HFFc6 (cell line): ENCODE measurements around the gene RBM17. TPM values are rescaled to one million over a fixed set of nuclear protein-coding genes. Genes with fewer than 3 reads are reported as not detected.
A peak's percentile ranks its signal among the peaks of the same experiment; 100 is the strongest.

Experiments used
- DNase-seq: peaks from one replicate; pipeline ENCODE4 v3.0.0-alpha.2; 2018
- H3K27ac Mint-ChIP-seq: 2 replicates; pipeline ENCODE4 v1.8.0; 2020; ENCODE audit warnings: mild to moderate bottlenecking, mixed read lengths
- H3K27me3 Mint-ChIP-seq: 2 replicates; pipeline ENCODE4 v1.8.0; 2021; ENCODE audit warnings: mild to moderate bottlenecking, moderate library complexity, mixed read lengths; ENCODE audit not compliant: insufficient read depth
- H3K36me3 Mint-ChIP-seq: 2 replicates; pipeline ENCODE4 v1.8.0; 2021; ENCODE audit warnings: low read depth, mixed read lengths
- H3K4me1 Mint-ChIP-seq: 2 replicates; pipeline ENCODE4 v1.8.0; 2020; ENCODE audit warnings: low read depth, mixed read lengths
- H3K4me3 Mint-ChIP-seq: 2 replicates; pipeline ENCODE4 v1.8.0; 2020; ENCODE audit warnings: mild to moderate bottlenecking, moderate library complexity, mixed read lengths
- H3K9me3 Mint-ChIP-seq: 2 replicates; pipeline ENCODE4 v1.8.0; 2020; ENCODE audit warnings: mild to moderate bottlenecking, mixed read lengths
- total RNA-seq, 6 experiments: library from RNA; stranded (reverse); fragmentation: NEBNext Ultra II Directional; extraction: Animal tissue kit (Norgen Biotek cat#: 25700); gene quantifications; 2 replicates in 1 of 6; 3 replicates in 5 of 6; pipeline ENCODE4 v1.2.3, GENCODE V29; 2021
- TF ChIP-seq, protein P1 (sequence below): fragments of 200-600 bp; sonication (generic); IDR thresholded peaks from 2 replicates; pipeline ENCODE4 v1.5.0; 2021; ENCODE audit warnings: antibody characterized with exemption, mild to moderate bottlenecking

RBM17 gene
- total RNA-seq, 6 experiments from 2014 or later, result 53.4 to 75.2 (median 66.3) TPM

DNA sequence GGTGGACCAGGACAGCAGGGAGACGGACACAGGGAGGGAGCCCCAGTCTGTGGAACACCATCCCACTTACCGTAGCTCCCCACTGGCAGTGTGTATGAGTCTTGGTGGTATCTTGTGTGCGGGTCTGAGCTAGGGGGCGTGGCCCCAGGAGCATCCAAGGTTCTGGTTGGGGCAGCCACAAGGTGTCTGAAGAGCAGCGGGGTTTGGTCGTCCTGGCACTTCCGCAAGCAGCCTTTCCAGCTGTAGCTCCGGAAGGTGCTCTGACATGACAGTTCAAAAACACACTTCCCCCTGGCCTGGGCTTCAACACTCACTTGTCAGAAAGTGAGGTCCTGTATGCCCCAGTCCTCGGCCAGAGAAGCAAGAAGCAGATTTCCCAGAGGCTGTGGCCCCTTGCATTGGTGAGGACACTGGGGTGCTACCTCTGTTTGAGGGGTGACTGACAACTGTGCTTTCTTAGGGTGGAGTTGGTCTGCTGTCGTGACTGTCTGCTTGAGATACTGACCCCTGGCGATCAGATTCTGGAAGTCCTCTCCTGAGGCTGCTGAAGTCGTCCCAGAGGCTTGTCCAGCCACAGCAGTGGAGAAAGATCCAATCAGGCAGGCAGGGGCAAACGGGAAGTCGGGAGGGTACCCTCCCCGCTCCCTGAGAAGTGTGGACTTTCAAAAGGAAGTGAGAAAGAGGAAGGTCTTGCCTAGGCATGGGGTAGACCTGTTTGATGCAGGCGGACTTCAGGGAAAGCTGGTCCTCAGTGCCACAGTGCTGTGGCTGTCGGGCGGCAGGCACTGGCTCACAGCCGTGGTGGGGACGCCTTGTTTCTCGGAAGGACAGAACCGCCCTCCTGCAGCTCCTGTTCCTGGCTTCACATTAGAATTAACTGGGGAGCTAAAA, 62.5 kb downstream of the RBM17 start:
- Mint-ChIP-seq H3K9me3 (no peaks in the 10 kb centered on the region), H3K27ac (no peak overlapping the region; the same call in 1 of the 2 replicates), H3K4me1 (peaks cover 26% of the 10 kb centered on the region; the same call in 1 of the 2 replicates), H3K36me3 (no peaks in the 10 kb centered on the region), H3K27me3 (peaks cover 3% of the 10 kb centered on the region), H3K4me3 (no peak overlapping the region)
- TF ChIP-seq, protein P1, sequence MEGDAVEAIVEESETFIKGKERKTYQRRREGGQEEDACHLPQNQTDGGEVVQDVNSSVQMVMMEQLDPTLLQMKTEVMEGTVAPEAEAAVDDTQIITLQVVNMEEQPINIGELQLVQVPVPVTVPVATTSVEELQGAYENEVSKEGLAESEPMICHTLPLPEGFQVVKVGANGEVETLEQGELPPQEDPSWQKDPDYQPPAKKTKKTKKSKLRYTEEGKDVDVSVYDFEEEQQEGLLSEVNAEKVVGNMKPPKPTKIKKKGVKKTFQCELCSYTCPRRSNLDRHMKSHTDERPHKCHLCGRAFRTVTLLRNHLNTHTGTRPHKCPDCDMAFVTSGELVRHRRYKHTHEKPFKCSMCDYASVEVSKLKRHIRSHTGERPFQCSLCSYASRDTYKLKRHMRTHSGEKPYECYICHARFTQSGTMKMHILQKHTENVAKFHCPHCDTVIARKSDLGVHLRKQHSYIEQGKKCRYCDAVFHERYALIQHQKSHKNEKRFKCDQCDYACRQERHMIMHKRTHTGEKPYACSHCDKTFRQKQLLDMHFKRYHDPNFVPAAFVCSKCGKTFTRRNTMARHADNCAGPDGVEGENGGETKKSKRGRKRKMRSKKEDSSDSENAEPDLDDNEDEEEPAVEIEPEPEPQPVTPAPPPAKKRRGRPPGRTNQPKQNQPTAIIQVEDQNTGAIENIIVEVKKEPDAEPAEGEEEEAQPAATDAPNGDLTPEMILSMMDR, result peak; percentile 79
- DNase-seq, result peak; percentile 71

DNA sequence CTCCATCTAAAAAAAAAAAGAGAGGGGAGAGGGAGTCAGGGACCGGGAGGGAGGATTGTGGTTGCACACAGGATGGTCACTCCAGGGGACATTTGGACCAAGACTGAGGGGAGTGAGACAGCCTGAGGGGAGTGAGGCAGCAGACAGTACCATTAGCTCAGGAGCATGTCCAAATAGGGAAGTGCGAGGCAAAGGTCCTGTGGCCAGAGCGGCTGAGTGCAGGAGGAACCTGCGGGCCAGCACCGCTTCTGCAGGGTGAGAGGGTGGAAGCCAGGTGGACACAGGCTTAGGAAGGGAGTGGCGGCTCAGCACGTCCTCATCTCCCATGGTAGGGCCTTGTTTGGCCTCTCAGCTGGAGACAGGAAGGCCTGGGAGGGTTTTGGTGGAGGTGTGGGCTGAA, 65.0 kb downstream of the RBM17 start:
- H3K4me1 Mint-ChIP-seq, result peaks cover 26% of the 10 kb centered on the region
- H3K27me3 Mint-ChIP-seq, result peaks cover 3% of the 10 kb centered on the region
- no peaks in the 10 kb centered on the region for H3K36me3 Mint-ChIP-seq
- no peaks in the 10 kb centered on the region for H3K9me3 Mint-ChIP-seq
- no peak for DNase-seq
- TF ChIP-seq, protein P1, result no peak
- H3K4me3 Mint-ChIP-seq, result no peak overlapping the region
- no peak overlapping the region for H3K27ac Mint-ChIP-seq

DNA sequence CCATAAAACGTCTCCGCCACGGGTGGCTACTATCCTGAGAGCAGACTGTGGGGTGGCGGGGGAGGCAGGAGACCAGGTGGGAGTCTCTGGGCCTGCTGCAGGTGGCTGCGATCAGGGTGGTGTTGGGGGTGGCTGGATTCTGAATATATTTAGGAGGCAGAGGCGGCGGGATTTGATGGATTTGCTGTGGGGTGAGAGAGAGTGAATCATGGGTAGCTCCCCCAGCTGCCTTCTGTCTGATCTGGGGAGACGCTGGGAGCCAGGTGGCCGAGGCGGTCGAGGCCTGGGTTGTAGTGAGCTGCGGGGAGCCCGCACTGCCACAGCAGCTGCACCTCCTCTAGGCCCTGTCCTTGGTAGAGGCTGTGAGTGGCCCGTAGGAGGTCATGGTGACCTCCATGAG, 65.7 kb downstream of the RBM17 start:
- Mint-ChIP-seq H3K27me3 (peaks cover 2% of the 10 kb centered on the region), H3K36me3 (no peaks in the 10 kb centered on the region), H3K4me3 (no peak overlapping the region), H3K4me1 (peaks cover 26% of the 10 kb centered on the region), H3K27ac (no peak overlapping the region), H3K9me3 (no peaks in the 10 kb centered on the region)
- TF ChIP-seq, protein P1, result no peak
- no peak for DNase-seq

DNA sequence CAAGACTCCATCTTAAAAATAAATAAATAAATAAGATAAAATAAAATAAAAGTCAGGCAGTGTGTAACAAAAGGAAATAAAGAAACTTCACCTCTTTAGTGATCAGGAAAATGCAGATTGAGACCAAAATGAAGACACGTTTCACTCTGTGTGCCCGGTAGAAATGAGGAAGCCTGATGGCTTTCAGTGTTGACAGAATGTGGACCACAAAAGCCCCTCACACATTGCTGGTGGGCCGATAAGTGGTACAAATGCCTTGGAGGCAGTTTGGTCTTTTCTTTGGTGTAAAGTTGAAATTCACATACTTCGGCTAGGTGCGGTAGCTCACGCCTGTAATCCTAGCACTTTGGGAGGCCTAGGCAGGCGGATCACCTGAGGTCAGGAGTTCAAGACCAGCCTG, 69.4 kb downstream of the RBM17 start:
- Mint-ChIP-seq H3K9me3 (no peaks in the 10 kb centered on the region), H3K36me3 (no peaks in the 10 kb centered on the region), H3K27ac (peak overlapping the region; percentile 98), H3K27me3 (peaks cover 2% of the 10 kb centered on the region), H3K4me1 (peaks cover 30% of the 10 kb centered on the region), H3K4me3 (no peak overlapping the region)
- no peak for DNase-seq
- TF ChIP-seq, protein P1, result no peak

DNA sequence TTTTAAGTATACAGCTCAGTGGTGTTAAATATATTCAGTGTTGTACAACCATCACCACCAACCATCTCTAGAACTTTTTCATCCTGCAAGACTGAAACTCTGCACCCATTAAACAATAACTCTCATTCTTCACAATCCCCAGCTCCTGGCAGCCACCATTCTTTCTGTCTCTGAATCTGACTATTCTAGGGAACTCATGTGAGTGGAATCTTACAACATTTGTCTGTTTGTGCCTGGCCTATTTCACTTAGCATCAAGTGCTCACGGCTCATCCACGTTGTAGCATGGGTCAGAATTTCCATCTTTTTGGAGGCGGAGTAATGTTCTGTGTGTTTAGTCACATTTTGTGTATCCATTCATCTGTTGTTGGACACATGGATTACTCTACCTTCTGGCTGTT, 73.1 kb downstream of the RBM17 start:
- Mint-ChIP-seq H3K36me3 (peaks cover 12% of the 10 kb centered on the region; the same call in 1 of the 2 replicates), H3K4me3 (no peak overlapping the region), H3K27me3 (peaks cover 2% of the 10 kb centered on the region), H3K9me3 (no peaks in the 10 kb centered on the region), H3K27ac (no peak overlapping the region), H3K4me1 (peaks cover 48% of the 10 kb centered on the region)
- TF ChIP-seq, protein P1, result no peak
- no peak for DNase-seq
